ENCODE results near the gene VWA5B1.

The VWA5B1 gene

GRCh38 chr1:20371883-20372282 is 81.2 kb downstream of the VWA5B1 start:
- no peak for DNase-seq

GRCh38 chr1:20372676-20373075 is 82.0 kb downstream of the VWA5B1 start:
- no peak for DNase-seq

- no peak for DNase-seq
Measured at GRCh38 chr1:20373286-20373685, 82.6 kb downstream of the VWA5B1 start.

- DNase-seq: no peak
Measured at GRCh38 chr1:20373764-20374163, 83.1 kb downstream of the VWA5B1 start.

- no peak for DNase-seq
Measured at GRCh38 chr1:20375563-20375962, 84.9 kb downstream of the VWA5B1 start.

GRCh38 chr1:20376171-20376570 is 85.5 kb downstream of the VWA5B1 start:
- no peak for DNase-seq

GRCh38 chr1:20376880-20377494 is 86.3 kb downstream of the VWA5B1 start:
- peak; percentile 63 for DNase-seq

GRCh38 chr1:20377516-20378270 is 87.0 kb downstream of the VWA5B1 start:
- no peak for DNase-seq

- no peak for DNase-seq
Measured at GRCh38 chr1:20379075-20379474, 88.4 kb downstream of the VWA5B1 start.

GRCh38 chr1:20380175-20380574 is 89.5 kb downstream of the VWA5B1 start:
- DNase-seq: no peak

- no peak for DNase-seq
Measured at GRCh38 chr1:20380616-20381035, 90.0 kb downstream of the VWA5B1 start.

GRCh38 chr1:20381045-20381641 is 90.5 kb downstream of the VWA5B1 start:
- no peak for DNase-seq

GRCh38 chr1:20381961-20382360 is 91.3 kb downstream of the VWA5B1 start:
- DNase-seq: no peak

GRCh38 chr1:20382711-20383110 is 92.0 kb downstream of the VWA5B1 start:
- DNase-seq: no peak

- DNase-seq: no peak
Measured at GRCh38 chr1:20383631-20384030, 93.0 kb downstream of the VWA5B1 start.

GRCh38 chr1:20385630-20386029 is 95.0 kb downstream of the VWA5B1 start:
- DNase-seq: no peak

GRCh38 chr1:20386323-20387081 is 95.8 kb downstream of the VWA5B1 start:
- DNase-seq: no peak

- DNase-seq: no peak
Measured at GRCh38 chr1:20389571-20389970, 98.9 kb downstream of the VWA5B1 start.

- DNase-seq: no peak
Measured at GRCh38 chr1:20390589-20391331, 100.1 kb downstream of the VWA5B1 start.

GRCh38 chr1:20395255-20395654 is 104.6 kb downstream of the VWA5B1 start:
- DNase-seq: no peak

GRCh38 chr1:20398744-20399143 is 108.1 kb downstream of the VWA5B1 start:
- DNase-seq: no peak

GRCh38 chr1:20399196-20399595 is 108.5 kb downstream of the VWA5B1 start:
- DNase-seq: no peak

Data from RPMI8226 (cell line).